ENCODE measurements around the gene CLN6. TPM values are rescaled to one million over a fixed set of nuclear protein-coding genes. Genes with fewer than 3 reads are reported as not detected.

The CLN6 gene
- total and polyA plus RNA-seq, 2 experiments from 2014 or later: 10.7 to 18.7 TPM

GRCh38 chr15:68207176-68207935 is 22.2 kb downstream of the CLN6 start:
- Histone ChIP-seq H3K4me2 (no peak overlapping the region), H4K20me1 (ENCODE audit: insufficient read depth, poor library complexity, severe bottlenecking) (no peaks in the 10 kb centered on the region), H3K79me2 (peaks cover 29% of the 10 kb centered on the region), H2AFZ (no peak overlapping the region), H3K36me3 (replicated peaks; ENCODE audit: insufficient read depth, low read depth) (no peaks in the 10 kb centered on the region), H3K9me3 (ENCODE audit: low read depth) (no peaks in the 10 kb centered on the region), H3K27ac (peak overlapping the region; percentile 97), H3K4me1 (ENCODE audit: insufficient read depth) (peaks cover 33% of the 10 kb centered on the region), H3K4me3 (no peak overlapping the region), H3K9me2 (replicated peaks; ENCODE audit: insufficient read depth) (no peaks in the 10 kb centered on the region), H3K27me3 (no peaks in the 10 kb centered on the region)
- peak; percentile 4 for DNase-seq (ENCODE audit: low spot score)
- WGBS (ENCODE audit: low lambda C conversion rate, missing lambda C conversion rate): 81% methylated on average over 12 of the region's 12 CpGs
- TF ChIP-seq CTCF (IDR thresholded peaks at IDR 0.05; ENCODE audit: poor library complexity) (no peak), EZH2 (IDR thresholded peaks at IDR 0.05; ENCODE audit: borderline replicate concordance) (no peak), EZH2phosphoT487 (IDR thresholded peaks at IDR 0.05; ENCODE audit: low read depth, severe bottlenecking, unreplicated experiment) (no peak)

DNA sequence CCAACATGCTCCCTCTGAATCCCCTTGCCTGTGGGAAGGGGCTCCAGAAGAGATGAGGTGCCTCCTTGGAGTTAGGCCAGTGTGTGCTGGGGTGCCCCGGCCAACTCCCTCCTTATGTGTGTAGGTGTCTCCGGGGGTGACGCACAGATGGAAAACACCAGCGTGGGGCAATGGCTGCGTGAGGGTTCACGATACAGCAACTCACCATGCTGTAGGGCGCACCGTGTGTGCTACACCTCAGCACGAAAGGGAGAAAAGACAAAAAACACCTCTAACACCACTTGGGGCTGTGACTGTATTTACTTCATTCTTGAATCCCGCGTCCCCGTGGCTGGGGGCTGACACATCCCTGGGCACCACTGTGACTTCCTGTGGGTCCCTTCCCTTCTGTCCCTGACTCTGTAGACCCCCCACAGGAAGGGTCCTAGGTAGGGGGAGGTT is 22.8 kb downstream of the CLN6 start:
- no peak overlapping the region for H3K4me3 ChIP-seq
- WGBS (ENCODE audit: low lambda C conversion rate, missing lambda C conversion rate): 93% methylated on average over 12 of the region's 12 CpGs
- no peaks in the 10 kb centered on the region for H3K36me3 ChIP-seq (replicated peaks; ENCODE audit: insufficient read depth, low read depth)
- H3K9me3 ChIP-seq (ENCODE audit: low read depth): no peaks in the 10 kb centered on the region
- H3K4me2 ChIP-seq: no peak overlapping the region
- H3K9me2 ChIP-seq (replicated peaks; ENCODE audit: insufficient read depth): no peaks in the 10 kb centered on the region
- no peak for TF ChIP-seq EZH2phosphoT487 (IDR thresholded peaks at IDR 0.05; ENCODE audit: low read depth, severe bottlenecking, unreplicated experiment)
- no peak for TF ChIP-seq CTCF (IDR thresholded peaks at IDR 0.05; ENCODE audit: poor library complexity)
- TF ChIP-seq EZH2 (IDR thresholded peaks at IDR 0.05; ENCODE audit: borderline replicate concordance): no peak
- H3K27me3 ChIP-seq: no peaks in the 10 kb centered on the region
- DNase-seq (ENCODE audit: low spot score): no peak
- peak overlapping the region; percentile 97 for H3K27ac ChIP-seq
- H2AFZ ChIP-seq: no peak overlapping the region
- no peaks in the 10 kb centered on the region for H4K20me1 ChIP-seq (ENCODE audit: insufficient read depth, poor library complexity, severe bottlenecking)
- peaks cover 36% of the 10 kb centered on the region for H3K4me1 ChIP-seq (ENCODE audit: insufficient read depth)
- peaks cover 36% of the 10 kb centered on the region for H3K79me2 ChIP-seq

GRCh38 chr15:68205954-68206539 is 23.5 kb downstream of the CLN6 start:
- H3K9me2 ChIP-seq (replicated peaks; ENCODE audit: insufficient read depth): no peaks in the 10 kb centered on the region
- TF ChIP-seq EZH2phosphoT487 (IDR thresholded peaks at IDR 0.05; ENCODE audit: low read depth, severe bottlenecking, unreplicated experiment) (no peak), EZH2 (IDR thresholded peaks at IDR 0.05; ENCODE audit: borderline replicate concordance) (no peak), CTCF (IDR thresholded peaks at IDR 0.05; ENCODE audit: poor library complexity) (no peak)
- DNase-seq (ENCODE audit: low spot score): peak; percentile 75
- H3K4me1 ChIP-seq (ENCODE audit: insufficient read depth): peaks cover 43% of the 10 kb centered on the region
- H3K79me2 ChIP-seq: peaks cover 43% of the 10 kb centered on the region
- no peaks in the 10 kb centered on the region for H4K20me1 ChIP-seq (ENCODE audit: insufficient read depth, poor library complexity, severe bottlenecking)
- H3K36me3 ChIP-seq (replicated peaks; ENCODE audit: insufficient read depth, low read depth): no peaks in the 10 kb centered on the region
- H3K27ac ChIP-seq: peak overlapping the region; percentile 97
- peak overlapping the region; percentile 71 for H3K4me2 ChIP-seq
- H3K4me3 ChIP-seq: no peak overlapping the region
- no peaks in the 10 kb centered on the region for H3K27me3 ChIP-seq
- WGBS (ENCODE audit: low lambda C conversion rate, missing lambda C conversion rate): 75% methylated on average over 11 of the region's 14 CpGs
- no peaks in the 10 kb centered on the region for H3K9me3 ChIP-seq (ENCODE audit: low read depth)
- no peak overlapping the region for H2AFZ ChIP-seq
